COLO829 (cell line): ENCODE data around the gene TTC1.
"Not testable (repeated sequence)": the region's sequence is repeated elsewhere in the genome, so short reads cannot be mapped to it uniquely, and the experiment has no call there.

ENCODE experiments used
- DNase-seq: peaks from one replicate; pipeline ENCODE4 v3.0.0; 2012; ENCODE audit warnings: low spot score

The TTC1 gene

DNA sequence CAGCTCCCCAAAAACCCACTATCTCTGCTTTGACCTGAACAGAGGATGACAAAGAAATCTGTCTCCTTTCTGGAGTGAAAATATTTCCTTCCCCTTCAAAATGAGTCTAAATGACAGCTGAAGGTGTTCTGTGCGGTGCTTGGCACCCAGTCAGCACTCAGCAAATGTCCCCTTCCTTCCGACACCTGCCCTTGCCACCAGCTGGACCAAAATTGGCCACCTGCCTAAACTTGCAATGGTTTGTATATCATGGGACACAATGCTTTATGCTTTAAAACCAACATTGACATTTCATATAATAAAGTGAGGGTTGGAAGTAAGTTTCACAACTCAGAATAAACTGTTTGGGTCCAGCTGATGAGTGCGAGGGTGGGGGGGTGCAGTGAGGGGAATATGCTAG lies 7.5 kb upstream of the TTC1 start:
- DNase-seq: no peak

DNA sequence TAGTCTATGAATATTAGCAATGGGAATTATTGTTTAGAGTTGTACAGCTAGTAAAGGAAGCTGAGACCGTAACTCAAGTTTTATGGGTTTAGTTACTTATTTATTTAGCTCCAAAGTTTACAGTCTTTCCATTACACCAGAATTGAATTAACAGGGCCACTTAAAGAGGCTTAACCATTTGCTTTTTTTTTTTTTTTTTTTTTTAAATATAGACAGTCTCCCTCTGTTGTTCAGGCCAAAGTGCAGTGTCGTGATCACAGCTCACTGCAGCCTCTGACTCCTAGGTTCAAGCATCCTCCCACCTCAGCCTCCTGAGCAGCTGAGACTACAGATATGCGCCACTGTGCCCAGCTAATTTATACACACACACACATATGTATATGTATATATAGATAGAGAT lies 1.4 kb upstream of the TTC1 start:
- no peak for DNase-seq

DNA sequence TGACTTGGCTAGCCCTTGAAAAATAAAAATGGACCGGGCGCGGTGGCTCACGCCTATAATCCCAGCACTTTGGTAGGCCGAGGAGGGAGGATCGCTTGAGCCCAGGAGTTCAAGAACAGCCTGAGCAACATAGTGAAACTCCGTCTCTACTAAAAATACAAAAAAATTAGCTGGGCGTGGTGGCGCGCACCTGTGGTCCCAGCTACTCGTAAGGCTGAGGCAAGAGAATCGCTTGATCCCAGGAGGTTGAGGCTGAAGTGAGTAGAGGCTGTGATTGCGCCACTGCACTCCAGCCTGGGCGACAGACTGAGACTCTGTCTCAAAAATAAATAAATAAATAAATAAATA lies 436 bp upstream of the TTC1 start:
- not testable (repeated sequence) for DNase-seq

DNA sequence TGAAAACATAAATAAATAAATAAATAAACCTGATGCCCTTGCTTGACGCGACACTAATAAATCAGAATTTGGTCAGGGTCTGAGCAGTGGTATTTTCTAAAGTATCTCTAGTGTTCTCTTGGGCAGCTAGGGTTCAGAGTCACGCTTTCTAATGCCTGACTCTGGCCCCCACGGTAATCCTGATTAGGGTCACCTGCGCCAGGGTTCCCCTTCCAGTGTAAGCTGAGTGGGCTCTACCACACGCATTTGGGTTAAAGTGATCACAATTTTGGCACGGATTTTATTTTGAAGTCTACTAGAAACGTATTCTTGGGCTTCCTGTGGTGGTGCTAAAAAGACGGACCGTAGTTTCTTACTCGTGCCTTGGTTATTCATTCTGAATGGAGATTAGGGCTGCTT lies 651 bp downstream of the TTC1 start:
- no peak for DNase-seq

DNA sequence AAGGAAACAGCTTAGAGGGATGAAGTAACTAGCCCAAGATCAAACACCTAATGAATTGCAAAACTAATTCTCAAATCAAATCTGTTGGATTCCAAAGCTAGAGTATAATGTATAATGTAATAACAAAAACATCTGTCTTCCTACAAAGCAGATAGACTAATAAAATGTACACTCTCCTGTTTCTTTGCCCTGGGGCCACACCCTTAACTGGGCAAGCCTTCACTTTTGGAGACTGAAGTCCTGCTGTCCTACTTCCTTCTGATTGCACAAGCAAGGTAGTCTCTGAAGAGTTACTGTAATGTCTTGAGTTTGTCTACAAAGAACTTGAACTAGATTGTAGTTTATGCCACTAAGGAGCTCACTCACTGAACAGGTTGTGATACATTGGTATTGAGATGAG lies 2.5 kb downstream of the TTC1 start:
- no peak for DNase-seq

GRCh38 chr5:160014197-160014596 lies 5.3 kb downstream of the TTC1 start:
- not testable (repeated sequence) for DNase-seq

DNA sequence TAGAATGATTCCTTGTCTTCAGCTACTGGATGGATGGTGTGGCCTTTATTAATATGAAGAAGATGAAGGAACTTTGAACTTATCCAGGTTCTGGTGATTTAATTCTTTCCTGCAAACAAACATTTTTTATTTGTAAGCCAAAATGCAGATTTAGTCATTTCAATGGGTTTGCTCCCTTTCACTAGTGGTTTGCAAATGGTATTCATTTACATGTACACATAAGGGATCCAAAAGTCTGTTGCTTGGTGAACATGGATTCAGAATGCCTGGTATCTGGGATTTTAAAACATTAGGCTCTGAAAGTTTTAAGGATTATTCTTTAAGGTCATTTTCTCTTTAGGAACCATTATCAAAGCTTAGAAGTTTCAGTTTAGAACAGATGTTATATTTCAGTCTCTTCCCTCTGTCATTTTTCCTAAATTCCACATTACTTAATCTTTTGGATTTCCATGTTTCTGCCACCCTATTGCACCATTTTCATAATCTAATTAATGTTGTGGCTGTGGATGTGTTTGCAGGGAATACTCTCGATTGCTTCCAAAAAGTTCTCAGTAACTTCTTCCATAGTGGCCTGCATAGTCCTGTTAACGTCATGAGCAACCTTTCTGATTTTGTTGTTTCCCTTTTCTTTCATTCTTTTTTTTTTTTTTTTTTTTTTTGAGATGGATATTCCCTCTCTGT lies 10.1 kb downstream of the TTC1 start:
- DNase-seq: no peak

- DNase-seq: no peak
Measured at GRCh38 chr5:160020266-160020770, 11.4 kb downstream of the TTC1 start.

GRCh38 chr5:160020964-160021363 lies 12.0 kb downstream of the TTC1 start:
- DNase-seq: no peak

GRCh38 chr5:160021831-160022446 lies 13.0 kb downstream of the TTC1 start:
- DNase-seq: peak; percentile 37

DNA sequence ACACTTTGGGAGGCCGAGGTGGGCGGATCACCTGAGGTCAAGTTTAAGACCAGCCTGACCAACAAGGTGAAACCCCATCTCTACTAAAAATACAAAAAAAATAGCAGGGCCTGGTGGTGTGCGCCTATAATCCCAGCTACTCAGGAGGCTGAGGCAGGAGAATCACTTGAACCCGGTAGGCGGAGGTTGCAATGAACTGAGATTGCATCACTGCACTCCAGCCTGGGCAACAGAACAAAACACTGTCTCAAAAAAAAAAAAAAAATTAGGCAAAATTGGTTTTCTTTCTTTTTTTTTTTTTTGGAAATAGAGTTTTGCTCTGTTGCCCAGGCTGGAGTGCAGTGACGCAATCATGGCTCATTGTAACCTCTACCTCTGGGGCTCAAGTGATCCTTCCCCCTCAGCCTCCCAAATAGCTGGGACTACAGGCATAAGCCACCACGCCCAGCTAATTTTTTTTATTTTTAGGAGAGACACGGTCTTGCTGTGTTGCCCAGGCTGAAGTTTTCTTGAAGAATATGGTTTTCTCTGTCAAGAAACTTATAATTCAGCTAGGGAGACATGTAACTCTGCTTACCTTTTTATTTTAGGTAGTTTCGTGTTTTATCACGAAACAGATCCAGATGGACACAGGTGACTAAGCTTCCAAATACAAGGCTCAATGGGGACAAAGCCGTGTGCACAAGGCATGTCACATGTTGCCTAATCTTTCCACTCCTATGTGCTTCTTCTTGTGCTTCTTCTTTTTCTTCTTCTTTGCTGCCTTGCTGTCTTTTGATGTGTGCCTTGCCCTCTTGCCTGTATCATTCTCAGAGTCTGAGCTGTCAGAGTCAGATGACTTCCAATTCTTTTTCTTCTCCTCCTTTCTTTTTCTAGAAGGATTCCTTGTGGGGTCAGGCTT lies 14.3 kb downstream of the TTC1 start:
- no peak for DNase-seq

DNA sequence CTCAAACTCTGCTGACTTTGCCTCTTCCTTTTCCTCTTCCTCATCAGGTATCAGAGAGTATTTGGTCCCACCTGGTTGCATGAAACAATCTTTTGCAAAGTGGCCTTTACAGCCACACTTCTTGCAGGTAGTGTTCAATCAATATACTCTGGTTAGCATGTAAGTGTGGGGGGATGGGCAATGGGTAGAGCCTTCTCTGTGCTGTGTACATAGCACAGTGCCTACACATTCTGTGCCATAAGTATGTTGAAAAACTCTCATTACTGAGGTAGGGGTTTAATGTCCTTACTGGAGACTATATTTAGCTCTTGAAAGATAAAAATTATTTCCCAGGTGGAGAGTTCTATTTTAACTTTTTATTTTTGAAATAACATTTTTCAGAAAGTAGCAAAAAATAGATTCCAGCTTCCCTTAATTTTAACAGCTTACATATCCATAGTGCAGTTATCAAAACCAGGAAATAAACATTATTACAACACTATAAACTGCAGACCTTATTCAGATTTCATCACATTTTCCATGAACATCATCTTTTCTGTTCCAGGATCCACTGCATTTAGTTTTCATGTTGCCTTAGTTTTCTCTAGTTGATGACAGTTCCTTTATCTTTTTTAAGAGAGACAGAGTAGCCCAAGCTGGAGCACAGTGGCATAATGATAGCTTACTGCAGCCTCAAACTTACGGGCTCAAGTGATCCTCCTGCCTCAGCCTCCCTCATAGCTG lies 15.1 kb downstream of the TTC1 start:
- DNase-seq: no peak

DNA sequence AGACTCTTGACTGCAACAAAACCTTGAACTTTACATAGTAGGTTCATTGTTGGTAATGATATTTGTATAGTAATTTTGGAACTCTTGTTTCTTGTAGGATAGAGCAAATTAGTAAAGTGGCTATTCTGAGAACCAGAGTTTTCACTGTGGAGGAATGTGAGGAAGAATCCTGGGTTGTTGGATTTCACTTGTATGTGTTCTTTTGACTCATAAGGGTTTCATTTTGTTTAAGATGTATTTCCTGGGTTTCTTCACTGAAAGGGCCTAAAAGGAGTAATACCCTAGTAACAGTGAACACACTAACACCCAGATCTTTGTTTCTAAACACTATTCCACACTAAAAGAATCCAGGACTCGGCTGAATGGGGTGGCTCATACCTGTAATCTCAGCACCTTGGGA lies 20.1 kb downstream of the TTC1 start:
- DNase-seq: no peak

- no peak for DNase-seq
Measured at GRCh38 chr5:160029540-160030139, 20.7 kb downstream of the TTC1 start.

DNA sequence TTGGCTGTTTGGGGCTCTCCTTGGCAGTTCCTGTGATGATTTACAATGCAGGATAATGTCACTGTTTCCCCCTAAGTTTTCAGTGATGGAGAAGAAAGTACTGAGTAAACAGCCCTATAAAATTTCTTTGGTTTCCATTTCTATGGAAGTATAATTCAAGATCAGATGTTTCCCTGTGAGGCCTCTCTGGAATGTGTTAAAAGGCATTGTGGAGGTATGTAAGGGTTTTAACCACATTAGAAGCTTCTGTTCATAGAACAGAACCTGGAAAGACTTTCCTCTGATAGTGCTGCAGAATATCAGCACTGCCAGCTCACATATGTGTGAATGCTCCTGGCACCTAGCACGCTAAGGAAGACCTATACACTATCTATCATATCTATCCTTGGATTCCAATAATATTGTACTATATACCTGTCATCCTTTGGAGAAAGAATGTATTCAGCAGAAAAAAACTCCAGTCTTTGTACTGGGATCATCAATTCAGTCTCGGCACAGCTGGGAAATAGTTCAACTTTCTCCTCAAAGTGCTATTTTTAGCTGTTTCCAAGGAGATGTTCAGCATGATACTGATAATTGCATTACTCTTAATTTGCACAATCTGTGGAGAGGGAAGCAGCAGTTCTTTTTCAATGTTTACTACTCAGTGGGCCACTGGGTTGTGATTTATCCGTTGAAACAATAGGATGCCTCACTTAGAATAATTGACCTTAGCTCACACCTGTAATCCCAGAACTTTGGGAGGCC lies 21.9 kb downstream of the TTC1 start:
- no peak for DNase-seq

DNA sequence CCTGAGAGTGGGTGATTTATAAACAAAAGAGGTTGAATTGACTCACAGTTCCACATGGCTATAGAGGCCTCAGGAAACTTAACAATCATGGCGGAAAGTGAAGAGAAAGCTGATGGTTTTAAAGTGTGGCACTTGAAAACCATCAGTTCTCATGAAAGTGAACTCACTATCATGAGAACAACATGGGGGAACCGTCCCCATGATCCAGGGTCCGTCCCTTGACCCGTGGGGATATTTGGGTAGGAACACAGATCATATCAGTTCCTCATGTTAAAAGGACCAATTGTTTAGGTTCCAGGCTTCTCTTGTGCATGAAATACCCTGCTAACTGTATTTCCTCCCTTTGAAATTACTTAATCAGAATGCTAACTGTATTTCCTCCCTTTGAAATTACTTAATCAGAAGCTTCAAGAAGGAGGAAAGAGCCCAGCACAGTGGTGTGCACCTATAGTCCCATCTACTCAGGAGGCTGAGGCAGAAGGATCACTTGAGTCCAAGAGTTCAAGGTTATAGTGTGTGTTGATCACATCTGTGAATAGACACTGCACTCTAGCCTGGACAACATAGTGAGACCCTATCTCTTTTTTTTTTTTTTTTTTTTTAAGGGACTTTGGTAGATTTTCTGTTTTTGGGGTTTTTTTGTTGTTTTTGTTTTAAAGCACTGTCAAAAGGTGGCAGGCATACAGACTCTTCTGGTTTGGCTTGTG lies 24.8 kb downstream of the TTC1 start:
- no peak for DNase-seq

- no peak for DNase-seq
Measured at GRCh38 chr5:160036243-160036642, 27.3 kb downstream of the TTC1 start.

DNA sequence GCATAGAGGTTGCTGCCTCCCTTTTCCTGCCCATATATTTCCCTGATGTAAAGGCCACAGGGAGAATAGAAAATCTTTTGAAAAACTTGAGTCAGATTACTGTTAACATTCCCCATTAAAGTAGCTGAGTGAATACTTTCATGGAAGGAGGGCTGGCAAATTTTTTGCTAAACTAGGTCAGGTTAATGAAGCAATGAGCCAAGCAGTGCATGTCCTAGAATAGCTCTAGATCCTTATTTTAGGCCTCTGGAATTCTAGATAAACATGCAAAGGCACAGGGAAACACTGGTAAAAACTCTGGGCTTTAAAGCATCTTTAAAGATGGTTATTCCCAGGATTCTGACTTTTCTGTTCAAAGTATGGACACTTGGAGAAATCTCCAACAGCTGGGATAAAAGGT lies 27.9 kb downstream of the TTC1 start:
- DNase-seq: no peak

DNA sequence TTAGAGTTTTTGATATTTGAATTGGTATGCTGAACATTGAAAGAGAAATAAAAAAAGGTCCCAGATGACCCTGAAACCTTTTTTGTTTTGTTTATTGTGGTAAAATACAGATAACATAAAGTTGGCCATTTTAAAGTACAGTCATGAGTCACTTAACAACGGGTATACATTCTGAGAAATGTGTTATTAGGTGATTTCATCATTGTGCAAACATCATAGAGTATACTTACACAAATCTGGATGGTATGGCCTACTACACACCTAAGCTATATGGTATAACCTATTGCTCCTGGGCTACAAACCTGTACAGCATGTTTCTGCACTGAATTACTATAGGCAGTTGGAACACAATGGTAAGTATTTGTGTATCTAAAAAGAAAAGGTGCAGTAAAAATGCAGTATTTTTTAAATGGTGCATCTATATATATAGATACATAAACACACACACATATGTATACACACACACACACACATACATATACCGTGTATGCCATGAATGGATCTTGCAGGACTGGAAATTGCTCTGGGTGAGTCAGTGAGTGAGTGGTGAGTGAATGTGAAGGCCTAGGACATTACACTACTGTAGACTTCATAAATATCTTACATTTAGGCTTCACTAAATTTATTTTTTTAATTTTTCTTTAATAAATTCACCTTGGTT lies 31.0 kb downstream of the TTC1 start:
- DNase-seq: no peak

- DNase-seq: no peak
Measured at GRCh38 chr5:160040471-160040835, 31.5 kb downstream of the TTC1 start.
